CD4-positive, CD25-positive, alpha-beta regulatory T cell (primary cell): ENCODE results near the gene KCNK1. TPM values are rescaled to one million over a fixed set of nuclear protein-coding genes. Genes with fewer than 3 reads are reported as not detected.

Experiments used
- ATAC-seq, 2 donors: fragments of 150-1000 bp; cut with Tn5 transposase; one replicate each; pipeline ENCODE4 v1.10.0; 2021; ENCODE audit warnings: low read depth in 2 of 2, moderate number of reproducible peaks in 2 of 2, moderate library complexity in 1 of 2
- DNase-seq, 3 donors: peaks; one replicate each; pipeline versions ENCODE4 v3.0.0 to v3.0.0-alpha.2; 2012 to 2022; ENCODE audit warnings: mixed read lengths in 1 of 3
- H3K27ac ChIP-seq: one replicate; pipeline ENCODE4 v1.7.0; 2013; ENCODE audit warnings: mild to moderate bottlenecking, low read length; ENCODE audit not compliant: insufficient read depth, poor library complexity, severe bottlenecking
- H3K27me3 ChIP-seq: one replicate; pipeline ENCODE4 v1.7.0; 2013; ENCODE audit warnings: low read length; ENCODE audit not compliant: control insufficient read depth, insufficient read depth
- H3K36me3 ChIP-seq: one replicate; pipeline ENCODE4 v1.7.0; 2013; ENCODE audit warnings: mild to moderate bottlenecking, low read length, moderate library complexity; ENCODE audit not compliant: control insufficient read depth, insufficient read depth
- H3K4me1 ChIP-seq: 2 replicates; pipeline ENCODE4 v1.7.0; 2013; ENCODE audit warnings: mild to moderate bottlenecking, low read length; ENCODE audit not compliant: insufficient read depth, control insufficient read depth, poor library complexity, severe bottlenecking
- H3K4me3 ChIP-seq: one replicate; pipeline ENCODE4 v1.7.0; 2013; ENCODE audit warnings: low read depth, mild to moderate bottlenecking, low read length, moderate library complexity
- H3K9me3 ChIP-seq, 2 experiments: 1 replicate in 1 of 2; 2 replicates in 1 of 2; pipeline ENCODE4 v1.7.0; 2013; ENCODE audit warnings: low read length in 2 of 2, mild to moderate bottlenecking in 1 of 2, moderate library complexity in 1 of 2; ENCODE audit not compliant: control insufficient read depth in 2 of 2
- H3K27ac Mint-ChIP-seq, 3 donors: one replicate each; pipeline ENCODE4 v1.8.0; 2020 to 2022; ENCODE audit warnings: mild to moderate bottlenecking in 3 of 3, mixed read lengths in 3 of 3, moderate library complexity in 2 of 3
- H3K27me3 Mint-ChIP-seq: one replicate; pipeline ENCODE4 v1.8.0; 2022; ENCODE audit warnings: mild to moderate bottlenecking, mixed read lengths
- H3K36me3 Mint-ChIP-seq: one replicate; pipeline ENCODE4 v1.8.0; 2020; ENCODE audit warnings: mixed read lengths
- H3K4me1 Mint-ChIP-seq, 4 donors: one replicate each; pipeline ENCODE4 v1.8.0; 2020 to 2022; ENCODE audit warnings: mixed read lengths in 4 of 4, mild to moderate bottlenecking in 1 of 4
- H3K4me3 Mint-ChIP-seq, 4 donors: one replicate each; pipeline ENCODE4 v1.8.0; 2020 to 2022; ENCODE audit warnings: mild to moderate bottlenecking in 4 of 4, mixed read lengths in 4 of 4, moderate library complexity in 3 of 4
- H3K9me3 Mint-ChIP-seq, 7 donors: one replicate each; pipeline ENCODE4 v1.8.0; 2020 to 2022; ENCODE audit warnings: mixed read lengths in 7 of 7, mild to moderate bottlenecking in 3 of 7, moderate library complexity in 2 of 7
- polyA plus RNA-seq, 4 donors: library from polyadenylated mRNA; unstranded; fragments of 300-500 nt; fragmentation: Illumina TruSeq; gene quantifications; one replicate each; pipeline ENCODE4 v1.2.3, GENCODE V29; 2021
- total RNA-seq: library from RNA; stranded (reverse); gene quantifications from one replicate; pipeline ENCODE4 v1.2.3, GENCODE V29; 2022

KCNK1 gene
- total and polyA plus RNA-seq, 5 donors from 2014 or later: 0.15 to 0.99 (median 0.21) TPM; not detected in 1

DNA sequence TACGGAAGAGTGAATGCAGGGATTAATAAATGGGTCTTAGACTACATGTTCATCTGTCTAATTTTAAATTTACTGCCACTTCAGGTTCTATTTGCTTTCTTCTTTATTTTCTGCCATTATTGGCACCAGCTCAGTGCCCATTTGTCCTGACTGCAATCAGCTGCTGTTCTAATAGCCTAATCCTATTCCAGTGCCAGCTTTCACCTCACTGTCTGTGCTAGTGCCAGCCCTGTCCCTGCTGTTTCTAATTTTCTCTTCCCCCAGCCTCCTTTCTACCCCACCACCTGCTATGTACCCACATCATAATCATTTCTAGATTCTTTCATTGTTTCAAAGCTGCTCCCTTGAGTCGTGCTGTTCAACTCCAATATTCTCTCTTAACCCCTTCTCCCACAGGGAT is 86.4 kb downstream of the KCNK1 start:
- H3K9me3 Mint-ChIP-seq: peaks cover 0 to 1% (median 0%) of the 10 kb centered on the region in 7 donors

DNA sequence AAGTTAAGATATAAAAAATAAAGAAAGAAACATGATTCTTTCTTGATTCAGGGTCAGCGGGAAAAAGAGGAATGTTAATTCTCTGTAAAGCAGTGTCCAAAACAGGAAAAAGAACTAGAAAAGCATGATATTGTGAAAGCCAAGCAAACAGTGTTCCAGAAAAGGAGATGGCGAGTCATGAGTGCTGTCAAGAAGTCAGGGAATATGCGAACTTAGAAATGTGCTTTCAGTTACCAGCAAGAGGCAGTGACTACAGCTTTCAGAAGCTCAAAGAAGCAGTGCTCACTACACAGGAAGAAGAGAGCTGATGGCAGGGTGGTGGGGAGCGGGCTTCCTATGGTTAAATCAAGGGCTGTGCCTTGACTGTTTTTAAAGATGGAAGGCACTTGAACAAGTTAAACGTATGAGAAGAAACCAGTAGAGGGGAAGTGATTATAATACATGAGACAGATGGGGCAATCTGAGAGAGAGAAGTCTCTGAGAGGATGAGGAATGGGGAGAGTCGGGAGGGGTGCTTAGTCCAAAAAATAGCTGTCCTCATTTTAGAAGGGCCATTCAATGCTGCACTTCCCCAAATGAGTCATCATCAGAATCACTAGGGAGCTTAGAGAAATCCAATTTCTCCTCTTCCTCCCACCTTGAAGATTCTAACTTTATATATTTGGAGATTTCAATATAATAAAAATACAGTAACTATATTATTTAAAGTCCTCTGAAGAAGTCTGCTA is 90.4 kb downstream of the KCNK1 start:
- ATAC-seq: no peak
- Mint-ChIP-seq H3K4me3 (no peak overlapping the region), H3K36me3 (no peaks in the 10 kb centered on the region), H3K9me3 (peaks cover 0 to 4% (median 0%) of the 10 kb centered on the region in 7 donors), H3K27me3 (peaks cover 12% of the 10 kb centered on the region), H3K27ac (no peak overlapping the region), H3K4me1 (no peaks in the 10 kb centered on the region)
- Histone ChIP-seq H3K27me3 (peaks cover 2% of the 10 kb centered on the region), H3K4me1 (no peaks in the 10 kb centered on the region), H3K4me3 (no peak overlapping the region), H3K36me3 (no peaks in the 10 kb centered on the region), H3K9me3 (no peaks in the 10 kb centered on the region), H3K27ac (no peak overlapping the region)
- DNase-seq: no peak

More for the DNA sequence above, 86.4 kb downstream of the KCNK1 start:
- Histone ChIP-seq H3K27me3 (peaks cover 2% of the 10 kb centered on the region), H3K27ac (no peak overlapping the region), H3K4me1 (no peaks in the 10 kb centered on the region), H3K36me3 (no peaks in the 10 kb centered on the region), H3K4me3 (no peak overlapping the region), H3K9me3 (no peaks in the 10 kb centered on the region)
- no peak for ATAC-seq
- H3K4me1 Mint-ChIP-seq: no peaks in the 10 kb centered on the region
- H3K27me3 Mint-ChIP-seq: peaks cover 12% of the 10 kb centered on the region
- DNase-seq: no peak
- H3K36me3 Mint-ChIP-seq: no peaks in the 10 kb centered on the region
- H3K4me3 Mint-ChIP-seq: no peak overlapping the region
- H3K27ac Mint-ChIP-seq: no peak overlapping the region

DNA sequence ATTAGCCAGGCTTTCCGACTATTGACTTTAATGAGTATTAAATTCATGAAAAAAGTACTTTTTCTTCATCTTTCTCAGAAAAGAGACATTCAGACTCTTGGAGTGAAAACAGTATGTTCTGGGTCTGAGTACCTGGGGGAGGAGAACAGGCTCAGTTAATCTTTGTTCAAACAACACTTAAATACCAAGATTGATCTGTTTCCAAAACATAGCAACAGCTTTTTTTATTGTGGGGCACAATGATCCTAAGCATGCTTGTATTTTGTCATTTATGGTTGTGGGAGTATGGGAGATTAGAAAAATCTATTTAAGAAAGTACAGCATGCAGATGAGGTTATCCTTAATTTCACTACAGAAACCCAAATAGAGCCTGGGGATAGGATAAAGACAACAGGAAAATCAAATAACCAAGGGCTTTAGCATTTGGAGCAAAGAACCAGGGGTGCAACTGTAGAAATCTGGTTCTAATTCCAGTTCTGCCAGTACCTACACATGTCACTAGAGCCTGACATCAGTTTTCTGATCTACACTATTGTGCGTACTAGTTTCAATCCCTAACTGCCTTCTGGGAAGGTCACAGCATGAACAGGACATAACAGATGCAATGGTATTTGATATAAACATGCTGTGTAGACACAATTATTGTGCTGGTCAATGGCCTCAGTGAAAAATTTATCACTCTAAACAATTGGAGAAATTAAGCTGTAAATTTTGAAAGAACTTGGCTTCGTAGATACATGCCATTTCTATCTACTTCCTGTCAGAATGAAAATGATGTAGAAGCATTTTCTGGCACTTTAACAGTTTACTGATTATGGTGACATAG is 91.2 kb downstream of the KCNK1 start:
- Mint-ChIP-seq H3K36me3 (no peaks in the 10 kb centered on the region), H3K4me1 (no peaks in the 10 kb centered on the region), H3K4me3 (no peak overlapping the region), H3K27me3 (peaks cover 12% of the 10 kb centered on the region), H3K27ac (no peak overlapping the region), H3K9me3 (peaks cover 0 to 4% (median 0%) of the 10 kb centered on the region in 7 donors)
- Histone ChIP-seq H3K36me3 (no peaks in the 10 kb centered on the region), H3K4me1 (no peaks in the 10 kb centered on the region), H3K9me3 (no peaks in the 10 kb centered on the region), H3K27me3 (peaks cover 2% of the 10 kb centered on the region), H3K27ac (no peak overlapping the region), H3K4me3 (no peak overlapping the region)
- no peak for DNase-seq
- ATAC-seq: no peak

DNA sequence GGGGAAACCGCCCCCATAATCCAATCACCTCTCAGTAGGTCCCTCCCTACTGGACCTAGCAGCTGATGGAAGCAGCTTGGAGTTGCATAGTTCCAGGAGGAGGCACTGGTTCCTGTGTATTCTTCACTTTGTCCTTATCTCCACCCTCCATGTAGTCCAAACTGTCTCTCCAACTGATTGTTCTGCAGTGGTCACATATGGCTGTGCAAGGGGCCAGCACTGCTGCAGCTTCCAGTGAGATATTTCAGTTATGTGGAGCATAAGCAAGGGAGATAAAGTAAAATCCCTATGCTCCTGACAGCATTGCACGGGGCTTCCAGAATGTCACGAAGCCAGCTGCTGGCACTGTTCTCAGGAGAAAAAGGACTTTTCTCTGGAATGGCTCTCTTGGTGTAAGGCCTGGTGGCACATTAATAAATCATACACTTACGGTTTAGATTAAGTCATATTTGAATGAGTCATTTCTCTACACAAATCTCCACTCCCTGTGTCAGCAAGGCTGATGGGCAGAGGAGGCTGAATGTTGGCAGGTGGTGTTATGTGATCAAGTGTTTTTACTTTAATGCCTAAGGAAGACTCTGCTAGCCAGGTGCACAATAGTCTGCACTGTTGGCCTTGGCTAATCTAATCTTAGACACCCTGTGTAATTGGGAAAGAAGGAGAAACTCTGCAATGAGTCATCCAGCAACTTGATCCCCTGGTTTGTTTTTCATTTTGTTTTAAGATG is 93.4 kb downstream of the KCNK1 start:
- Mint-ChIP-seq H3K4me3 (no peak overlapping the region), H3K4me1 (no peaks in the 10 kb centered on the region), H3K36me3 (no peaks in the 10 kb centered on the region), H3K27ac (no peak overlapping the region), H3K9me3 (peaks cover 0 to 5% (median 3%) of the 10 kb centered on the region in 7 donors), H3K27me3 (peaks cover 12% of the 10 kb centered on the region)
- Histone ChIP-seq H3K9me3 (no peaks in the 10 kb centered on the region), H3K27me3 (peaks cover 2% of the 10 kb centered on the region), H3K4me3 (no peak overlapping the region), H3K36me3 (no peaks in the 10 kb centered on the region), H3K27ac (no peak overlapping the region), H3K4me1 (no peaks in the 10 kb centered on the region)
- DNase-seq (no peak), ATAC-seq (no peak)

DNA sequence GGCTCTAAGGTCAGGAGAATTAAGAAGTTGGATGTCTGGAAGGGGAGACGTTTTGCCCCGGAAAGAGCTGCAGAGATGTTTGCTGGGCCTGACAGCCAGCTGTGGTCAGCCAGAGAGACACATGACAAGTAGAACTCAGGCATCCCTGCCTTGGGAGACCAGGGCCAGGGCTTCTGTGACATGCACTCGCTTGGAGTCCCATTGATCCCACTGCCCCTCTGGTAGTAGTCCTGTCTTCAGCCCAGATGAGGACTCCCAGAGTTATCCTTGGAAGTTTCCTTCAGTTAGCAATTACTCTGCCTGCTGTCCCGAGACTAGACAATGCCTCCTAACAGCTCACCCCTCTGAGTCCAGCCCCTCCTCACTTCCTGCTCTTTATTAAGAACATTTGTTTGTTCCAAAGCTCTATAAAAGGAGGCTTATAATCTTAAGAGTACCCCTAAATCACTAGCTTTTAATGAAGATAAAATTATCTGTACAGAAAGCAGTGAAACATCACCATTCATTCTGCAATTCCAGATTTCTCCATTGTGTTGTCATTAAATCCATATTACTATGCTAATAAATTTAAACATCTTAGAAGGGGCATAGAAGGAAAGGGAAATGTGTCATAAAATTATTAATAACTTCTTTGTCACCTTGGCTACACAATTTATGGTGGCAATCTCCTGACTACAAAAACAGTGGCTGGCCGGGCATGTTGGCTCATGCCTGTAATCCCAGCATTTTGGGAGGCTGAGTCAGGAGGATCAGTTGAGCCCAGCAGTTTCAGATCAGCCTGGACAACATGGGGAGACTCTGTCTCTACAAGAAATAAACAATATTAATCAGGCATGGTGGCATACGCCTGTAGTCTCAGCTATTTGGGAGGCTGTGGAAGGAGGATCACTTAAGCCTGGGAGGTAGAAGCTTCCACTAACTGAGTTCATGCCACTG is 94.2 kb downstream of the KCNK1 start:
- Mint-ChIP-seq H3K4me1 (no peaks in the 10 kb centered on the region), H3K27me3 (peaks cover 12% of the 10 kb centered on the region), H3K27ac (no peak overlapping the region), H3K36me3 (no peaks in the 10 kb centered on the region), H3K9me3 (peaks cover 0 to 4% (median 3%) of the 10 kb centered on the region in 7 donors), H3K4me3 (no peak overlapping the region)
- no peak for ATAC-seq
- Histone ChIP-seq H3K4me3 (no peak overlapping the region), H3K27me3 (peaks cover 2% of the 10 kb centered on the region), H3K27ac (no peak overlapping the region), H3K4me1 (no peaks in the 10 kb centered on the region), H3K9me3 (no peaks in the 10 kb centered on the region), H3K36me3 (no peaks in the 10 kb centered on the region)
- no peak for DNase-seq

DNA sequence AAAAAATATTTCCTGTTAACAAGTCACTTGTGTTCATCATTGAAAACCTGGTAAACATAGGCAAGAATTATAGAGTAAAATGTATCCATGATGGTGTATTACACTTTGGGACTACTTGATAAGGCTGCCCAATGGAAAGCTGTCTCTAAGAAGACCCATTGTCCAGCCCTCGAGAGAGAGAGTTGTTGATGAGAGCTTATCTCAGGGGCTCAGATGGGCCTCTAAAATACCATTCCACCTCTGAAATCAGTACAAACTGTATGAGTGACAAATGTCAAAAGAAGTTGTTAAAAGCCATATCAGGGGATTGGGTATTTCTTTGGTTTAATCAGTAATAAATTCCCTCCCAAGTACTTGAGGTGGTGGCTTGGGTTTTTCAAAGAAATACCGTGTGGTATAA is 96.1 kb downstream of the KCNK1 start:
- H3K9me3 ChIP-seq: no peaks in the 10 kb centered on the region
- H3K4me3 ChIP-seq: no peak overlapping the region
- ATAC-seq: no peak
- Mint-ChIP-seq H3K4me3 (no peak overlapping the region), H3K4me1 (no peaks in the 10 kb centered on the region), H3K27ac (no peak overlapping the region), H3K9me3 (peaks cover 0 to 4% (median 3%) of the 10 kb centered on the region in 7 donors), H3K36me3 (no peaks in the 10 kb centered on the region), H3K27me3 (no peaks in the 10 kb centered on the region)
- no peaks in the 10 kb centered on the region for H3K27me3 ChIP-seq
- no peaks in the 10 kb centered on the region for H3K36me3 ChIP-seq
- H3K27ac ChIP-seq: no peak overlapping the region
- DNase-seq: no peak
- no peaks in the 10 kb centered on the region for H3K4me1 ChIP-seq

DNA sequence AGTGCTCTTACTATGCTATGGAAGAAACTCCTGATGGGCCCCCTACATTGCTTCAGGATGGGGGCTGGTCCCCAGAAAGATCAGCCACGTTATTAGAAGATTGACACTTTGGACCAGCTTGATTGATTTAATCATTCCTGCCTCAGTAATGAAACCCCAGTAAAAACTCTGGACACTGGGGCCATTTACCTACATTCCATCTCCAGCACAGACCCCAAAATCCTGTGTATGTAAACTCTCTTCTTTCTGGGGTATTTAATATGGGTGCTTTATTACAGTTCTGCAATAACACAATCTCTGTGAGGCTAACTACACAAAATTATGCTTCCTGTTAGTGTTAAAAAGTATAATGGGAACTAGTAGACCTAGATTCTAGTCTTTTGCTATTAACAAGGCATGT is 96.6 kb downstream of the KCNK1 start:
- no peak for ATAC-seq
- H3K27me3 Mint-ChIP-seq: no peaks in the 10 kb centered on the region

More for the DNA sequence above, 96.6 kb downstream of the KCNK1 start:
- Mint-ChIP-seq H3K36me3 (no peaks in the 10 kb centered on the region), H3K4me3 (no peak overlapping the region), H3K4me1 (no peaks in the 10 kb centered on the region), H3K9me3 (peaks cover 0 to 4% (median 3%) of the 10 kb centered on the region in 7 donors), H3K27ac (no peak overlapping the region)
- Histone ChIP-seq H3K36me3 (no peaks in the 10 kb centered on the region), H3K4me1 (no peaks in the 10 kb centered on the region), H3K4me3 (no peak overlapping the region), H3K27ac (no peak overlapping the region), H3K27me3 (no peaks in the 10 kb centered on the region), H3K9me3 (no peaks in the 10 kb centered on the region)
- no peak for DNase-seq
